Transverse colon (tissue), 4 donors: ENCODE results near the gene TNXB. TPM values are rescaled to one million over a fixed set of nuclear protein-coding genes. Genes with fewer than 3 reads are reported as not detected.

Experiments
- DNase-seq: peaks from one replicate; pipeline ENCODE4 v3.0.0-alpha.2; 2019
- H3K27ac ChIP-seq, 4 donors: fragments of 200-600 bp; sonication (generic); 2 replicates each; pipeline ENCODE4 v1.5.1; 2016 to 2018; ENCODE audit warnings: inconsistent platforms in 4 of 4
- H3K27me3 ChIP-seq: fragments of 200-600 bp; sonication (generic); 2 replicates; pipeline ENCODE4 v1.5.1; 2017; ENCODE audit warnings: inconsistent platforms
- H3K36me3 ChIP-seq, 4 donors: fragments of 200-600 bp; sonication (generic); 2 replicates each; pipeline ENCODE4 v1.5.1; 2017 to 2019; ENCODE audit warnings: inconsistent platforms in 4 of 4
- H3K4me1 ChIP-seq, 4 donors: fragments of 200-600 bp; sonication (generic); 2 replicates each; pipeline ENCODE4 v1.5.1; 2017 to 2020; ENCODE audit warnings: inconsistent platforms in 4 of 4
- H3K4me3 ChIP-seq, 4 donors: fragments of 200-600 bp; sonication (generic); 1 replicate in 1 of 4; 2 replicates in 3 of 4; pipeline versions ENCODE4 v1.5.1 to v1.6.1; 2017 to 2019; ENCODE audit warnings: inconsistent platforms in 4 of 4
- H3K9me3 ChIP-seq, 2 donors: fragments of 200-600 bp; sonication (generic); 2 replicates each; pipeline ENCODE4 v1.5.1; 2017 to 2019; ENCODE audit warnings: inconsistent platforms in 2 of 2
- EP300 ChIP-seq: sonication (generic); formaldehyde crosslinking; IDR thresholded peaks from one replicate; pipeline ENCODE4 v1.6.1; 2017; ENCODE audit warnings: antibody characterized with exemption, low read depth
- POLR2A ChIP-seq: fragments of 450-650 bp; IDR thresholded peaks from one replicate; pipeline ENCODE4 v1.6.1; 2016; ENCODE audit warnings: antibody characterized with exemption, mild to moderate bottlenecking, moderate library complexity
- POLR2AphosphoS5 ChIP-seq, 3 donors: sonication (generic); formaldehyde crosslinking; IDR thresholded peaks; one replicate each; pipeline ENCODE4 v1.6.1; 2016; ENCODE audit warnings: antibody characterized with exemption in 3 of 3
- WGBS, 2 donors: methylation state at CpG; one replicate each; pipeline ENCODE4 v1.1.5; 2018; ENCODE audit warnings: low coverage in 1 of 2; 5-methylcytosine and 5-hydroxymethylcytosine counted together
- in situ Hi-C, 4 donors: fragments of 200-750 bp; cut with MboI; loops; one replicate each; pipeline versions ENCODE4 v1.15.0 to v1.15.1; 2017; ENCODE audit warnings: low sequenced_read_pairs in 3 of 4, low pct_ligation_motif_present in 1 of 4, low pct_unique_long_range_greater_than_20kb in 1 of 4
- intact Hi-C: fragments of 100-400 bp; cut with DNase I; formaldehyde crosslinking; loops from one replicate; pipeline ENCODE4 v1.15.1; 2023; ENCODE audit warnings: low total_unique reads
- total RNA-seq, 4 donors: library from RNA; depleted of rRNA; stranded (reverse); fragments of >200 nt; gene quantifications; one replicate each; pipeline ENCODE4 v1.1.0, GENCODE V29; 2016
- TF ChIP-seq, protein P1 (sequence below), 5 experiments: fragments of 200-600 bp in 3 of 5; fragments of 450-650 bp in 2 of 5; sonication (generic) in 3 of 5; IDR thresholded peaks; 1 replicate in 2 of 5; 2 replicates in 3 of 5; pipeline ENCODE4 v1.5.1; 2016 to 2017; ENCODE audit warnings: antibody characterized with exemption in 5 of 5, inconsistent platforms in 3 of 5, mild to moderate bottlenecking in 2 of 5, moderate library complexity in 1 of 5

Gene TNXB
- total RNA-seq, 4 donors from 2014 or later, result 47.7 to 205 (median 66.2) TPM

GRCh38 chr6:32084780-32085179 is 24.4 kb downstream of the TNXB start:
- H3K27ac ChIP-seq, result no peak overlapping the region
- intact Hi-C loops, result no loop called here

GRCh38 chr6:32083812-32084768 is 25.0 kb downstream of the TNXB start:
- intact Hi-C loops, result no loop called here
- 80 to 91% methylated on average over 1 to 22 of the region's 22 CpGs for WGBS, 2 donors
- peak overlapping the region in 1 of 4 donors; percentile 53 for H3K27ac ChIP-seq
- DNase-seq, result no peak
- H3K36me3 ChIP-seq, result no peaks in the 10 kb centered on the region
- H3K27me3 ChIP-seq, result peaks cover 16% of the 10 kb centered on the region
- H3K9me3 ChIP-seq, result no peaks in the 10 kb centered on the region
- no peak for TF ChIP-seq POLR2AphosphoS5 (IDR thresholded peaks at IDR 0.05)
- TF ChIP-seq, protein P1, sequence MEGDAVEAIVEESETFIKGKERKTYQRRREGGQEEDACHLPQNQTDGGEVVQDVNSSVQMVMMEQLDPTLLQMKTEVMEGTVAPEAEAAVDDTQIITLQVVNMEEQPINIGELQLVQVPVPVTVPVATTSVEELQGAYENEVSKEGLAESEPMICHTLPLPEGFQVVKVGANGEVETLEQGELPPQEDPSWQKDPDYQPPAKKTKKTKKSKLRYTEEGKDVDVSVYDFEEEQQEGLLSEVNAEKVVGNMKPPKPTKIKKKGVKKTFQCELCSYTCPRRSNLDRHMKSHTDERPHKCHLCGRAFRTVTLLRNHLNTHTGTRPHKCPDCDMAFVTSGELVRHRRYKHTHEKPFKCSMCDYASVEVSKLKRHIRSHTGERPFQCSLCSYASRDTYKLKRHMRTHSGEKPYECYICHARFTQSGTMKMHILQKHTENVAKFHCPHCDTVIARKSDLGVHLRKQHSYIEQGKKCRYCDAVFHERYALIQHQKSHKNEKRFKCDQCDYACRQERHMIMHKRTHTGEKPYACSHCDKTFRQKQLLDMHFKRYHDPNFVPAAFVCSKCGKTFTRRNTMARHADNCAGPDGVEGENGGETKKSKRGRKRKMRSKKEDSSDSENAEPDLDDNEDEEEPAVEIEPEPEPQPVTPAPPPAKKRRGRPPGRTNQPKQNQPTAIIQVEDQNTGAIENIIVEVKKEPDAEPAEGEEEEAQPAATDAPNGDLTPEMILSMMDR (IDR thresholded peaks at IDR 0.05), result no peak
- no peak for TF ChIP-seq POLR2A
- TF ChIP-seq EP300, result no peak
- peaks cover 0 to 22% (median 14%) of the 10 kb centered on the region in 4 donors for H3K4me1 ChIP-seq
- in situ Hi-C loops, result no loop called here
- H3K4me3 ChIP-seq, result no peak overlapping the region

More at GRCh38 chr6:32084780-32085179, 24.4 kb downstream of the TNXB start:
- Histone ChIP-seq H3K4me1 (peaks cover 0 to 22% (median 14%) of the 10 kb centered on the region in 4 donors), H3K9me3 (no peaks in the 10 kb centered on the region), H3K36me3 (no peaks in the 10 kb centered on the region), H3K4me3 (no peak overlapping the region), H3K27me3 (peaks cover 16% of the 10 kb centered on the region)
- WGBS, 2 donors, result 91 to 100% methylated on average over 2 of the region's 2 CpGs
- DNase-seq, result no peak
- TF ChIP-seq, protein P1 (IDR thresholded peaks at IDR 0.05), result no peak
- TF ChIP-seq POLR2A, result no peak
- TF ChIP-seq POLR2AphosphoS5 (IDR thresholded peaks at IDR 0.05), result no peak
- TF ChIP-seq EP300, result no peak
- in situ Hi-C loops, result no loop called here

GRCh38 chr6:32082935-32083334 is 26.2 kb downstream of the TNXB start:
- Histone ChIP-seq H3K4me3 (no peak overlapping the region), H3K27ac (peak overlapping the region; percentile 46 to 73 (median 55)), H3K36me3 (no peaks in the 10 kb centered on the region), H3K9me3 (no peaks in the 10 kb centered on the region), H3K4me1 (peaks cover 0 to 20% (median 13%) of the 10 kb centered on the region in 4 donors), H3K27me3 (peaks cover 14% of the 10 kb centered on the region)
- in situ Hi-C loops (no loop called here), intact Hi-C loops (no loop called here)
- no peak for DNase-seq
- 80% methylated on average over 9 of the region's 9 CpGs; no CpG with 5 or more reads in 1 of the 2 donors for WGBS, 2 donors
- no peak for TF ChIP-seq EP300
- no peak for TF ChIP-seq POLR2AphosphoS5 (IDR thresholded peaks at IDR 0.05)
- no peak for TF ChIP-seq POLR2A
- TF ChIP-seq, protein P1 (IDR thresholded peaks at IDR 0.05), result no peak

DNA sequence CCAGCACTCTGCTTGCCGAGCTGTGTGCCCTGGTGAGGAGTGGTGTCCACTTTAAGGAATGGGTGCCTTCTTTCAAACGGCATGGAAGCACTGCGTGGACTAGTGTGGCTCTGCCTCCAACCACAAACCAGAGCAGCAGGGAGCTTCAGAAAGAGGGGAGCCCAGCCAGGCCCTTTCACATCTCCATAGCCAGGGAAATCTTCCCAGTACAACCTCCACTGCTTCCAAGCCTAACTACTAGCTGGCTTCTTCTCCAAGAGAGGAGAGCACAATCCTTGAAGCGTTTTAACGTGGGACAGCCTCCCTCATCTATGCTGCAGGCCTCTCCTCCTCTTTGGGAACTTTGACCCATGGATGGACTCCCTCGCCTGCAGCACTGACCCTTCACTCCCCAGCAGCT is 26.7 kb downstream of the TNXB start:
- in situ Hi-C loops (no loop called here), intact Hi-C loops (no loop called here)
- Histone ChIP-seq H3K27ac (peak overlapping the region; percentile 46 to 73 (median 55)), H3K9me3 (no peaks in the 10 kb centered on the region), H3K27me3 (peaks cover 12% of the 10 kb centered on the region), H3K36me3 (no peaks in the 10 kb centered on the region), H3K4me1 (peaks cover 0 to 17% (median 9%) of the 10 kb centered on the region in 4 donors), H3K4me3 (no peak overlapping the region)
- no peak for DNase-seq
- TF ChIP-seq EP300, result no peak
- TF ChIP-seq POLR2AphosphoS5 (IDR thresholded peaks at IDR 0.05), result no peak
- no peak for TF ChIP-seq POLR2A
- TF ChIP-seq, protein P1 (IDR thresholded peaks at IDR 0.05), result no peak
- WGBS, 2 donors, result 53 to 58% methylated on average over 3 to 6 of the region's 6 CpGs
